WTC11 (cell line): ENCODE results near the gene C1orf159. TPM values are rescaled to one million over a fixed set of nuclear protein-coding genes. Genes with fewer than 3 reads are reported as not detected.

ENCODE experiments used
- ATAC-seq: fragments of 200-7000 bp; cut with Tn5 transposase; 2 replicates; pipeline ENCODE4 v1.10.0; 2021; ENCODE audit warnings: mild to moderate bottlenecking, moderate library complexity
- CTCF ChIA-PET: fragments of 300-600 bp; sonication (Branson Sonifier 250); formaldehyde crosslinking; loops from one replicate; lab custom pipeline; 2021; ENCODE audit warnings: antibody characterized with exemption; lab: Charles Lee
- POLR2A ChIA-PET: fragments of 350-600 bp; sonication (Branson Sonifier 250); formaldehyde crosslinking; loops from one replicate; lab custom pipeline; 2021; ENCODE audit warnings: antibody characterized with exemption; lab: Charles Lee
- DNase-seq: peaks from one replicate; pipeline ENCODE4 v3.0.0; 2021; ENCODE audit warnings: low spot score
- H3K27ac Mint-ChIP-seq: 2 replicates; pipeline ENCODE4 v1.8.0; 2021; ENCODE audit warnings: mixed read lengths
- H3K27me3 Mint-ChIP-seq: 2 replicates; pipeline ENCODE4 v1.8.0; 2021; ENCODE audit warnings: low read depth, mild to moderate bottlenecking, moderate library complexity, mixed read lengths
- H3K36me3 Mint-ChIP-seq: 2 replicates; pipeline ENCODE4 v1.8.0; 2021; ENCODE audit warnings: mixed read lengths
- H3K4me1 Mint-ChIP-seq: 2 replicates; pipeline ENCODE4 v1.8.0; 2022; ENCODE audit warnings: mixed read lengths
- H3K4me3 Mint-ChIP-seq: 2 replicates; pipeline ENCODE4 v1.8.0; 2021; ENCODE audit warnings: mild to moderate bottlenecking, moderate library complexity, mixed read lengths
- H3K9me3 Mint-ChIP-seq: 2 replicates; pipeline ENCODE4 v1.8.0; 2021; ENCODE audit warnings: mixed read lengths
- ATF6 ChIP-seq: sonication (generic); formaldehyde crosslinking; IDR thresholded peaks from 2 replicates; pipeline ENCODE4 v1.8.1; 2023; ENCODE audit warnings: mild to moderate bottlenecking, missing genetic modification reagents
- CBFB ChIP-seq: sonication (generic); formaldehyde crosslinking; IDR thresholded peaks from 2 replicates; pipeline ENCODE4 v1.8.1; 2022; ENCODE audit warnings: mild to moderate bottlenecking, low read depth, missing genetic modification reagents
- CREM ChIP-seq: sonication (generic); formaldehyde crosslinking; IDR thresholded peaks from 2 replicates; pipeline ENCODE4 v1.8.1; 2022; ENCODE audit warnings: mild to moderate bottlenecking, missing genetic modification reagents, moderate library complexity
- E2F1 ChIP-seq: sonication (generic); formaldehyde crosslinking; IDR thresholded peaks from 2 replicates; pipeline ENCODE4 v1.8.0; 2022; ENCODE audit warnings: mild to moderate bottlenecking, missing genetic modification reagents
- E2F4 ChIP-seq: sonication (generic); formaldehyde crosslinking; IDR thresholded peaks from 2 replicates; pipeline ENCODE4 v1.8.1; 2022; ENCODE audit warnings: low read depth, mild to moderate bottlenecking, moderate library complexity, missing genetic modification reagents, borderline replicate concordance
- E2F5 ChIP-seq: sonication (generic); formaldehyde crosslinking; IDR thresholded peaks from 2 replicates; pipeline ENCODE4 v1.8.1; 2022; ENCODE audit warnings: mild to moderate bottlenecking, moderate library complexity, missing genetic modification reagents
- GTF2I ChIP-seq: fragments of 250-450 bp; sonication (Bioruptor Pico); conservative IDR thresholded peaks from 2 replicates; pipeline ENCODE4 v1.4.0; 2021; ENCODE audit warnings: mild to moderate bottlenecking
- HMGA2 ChIP-seq: fragments of 250-450 bp; sonication (Bioruptor Pico); IDR thresholded peaks from 2 replicates; pipeline ENCODE4 v1.4.0; 2021; ENCODE audit warnings: mild to moderate bottlenecking, moderate library complexity
- HMGXB4 ChIP-seq: sonication (generic); formaldehyde crosslinking; IDR thresholded peaks from 2 replicates; pipeline ENCODE4 v1.8.1; 2023; ENCODE audit warnings: mild to moderate bottlenecking, moderate library complexity, missing genetic modification reagents
- JAZF1 ChIP-seq: fragments of 250-450 bp; sonication (Bioruptor Pico); IDR thresholded peaks from 2 replicates; pipeline ENCODE4 v1.9.0; 2021; ENCODE audit warnings: moderate library complexity, mild to moderate bottlenecking, inconsistent platforms
- JUN ChIP-seq: sonication (generic); formaldehyde crosslinking; IDR thresholded peaks from 2 replicates; pipeline ENCODE4 v1.8.0; 2023; ENCODE audit warnings: mild to moderate bottlenecking, missing genetic modification reagents
- NFE2L1 ChIP-seq: sonication (generic); formaldehyde crosslinking; IDR thresholded peaks from 2 replicates; pipeline ENCODE4 v1.8.1; 2023; ENCODE audit warnings: missing genetic modification reagents
- NR1H2 ChIP-seq: sonication (generic); formaldehyde crosslinking; IDR thresholded peaks from 2 replicates; pipeline ENCODE4 v1.9.0; 2021; ENCODE audit warnings: mild to moderate bottlenecking, moderate library complexity, missing genetic modification reagents
- NR2C2 ChIP-seq: sonication (generic); formaldehyde crosslinking; IDR thresholded peaks from 2 replicates; pipeline ENCODE4 v1.8.0; 2022; ENCODE audit warnings: mild to moderate bottlenecking, missing genetic modification reagents
- NR3C1 ChIP-seq: sonication (generic); formaldehyde crosslinking; conservative IDR thresholded peaks from 2 replicates; pipeline ENCODE4 v1.8.1; 2023; ENCODE audit warnings: low read depth, mild to moderate bottlenecking, missing genetic modification reagents
- PRDM15 ChIP-seq: sonication (generic); formaldehyde crosslinking; IDR thresholded peaks from 2 replicates; pipeline ENCODE4 v1.8.0; 2022; ENCODE audit warnings: missing genetic modification reagents
- RORB ChIP-seq: fragments of 250-450 bp; sonication (Bioruptor Pico); IDR thresholded peaks from 2 replicates; pipeline ENCODE4 v1.9.0; 2021; ENCODE audit warnings: mild to moderate bottlenecking
- SMAD3 ChIP-seq: sonication (generic); formaldehyde crosslinking; IDR thresholded peaks from 2 replicates; pipeline ENCODE4 v1.8.0; 2022; ENCODE audit warnings: missing genetic modification reagents, mild to moderate bottlenecking, borderline replicate concordance
- SP1 ChIP-seq: sonication (generic); formaldehyde crosslinking; conservative IDR thresholded peaks from 2 replicates; pipeline ENCODE4 v1.8.1; 2022; ENCODE audit warnings: missing genetic modification reagents
- TEAD1 ChIP-seq: sonication (generic); formaldehyde crosslinking; IDR thresholded peaks from 2 replicates; pipeline ENCODE4 v1.8.0; 2022; ENCODE audit warnings: mild to moderate bottlenecking, missing genetic modification reagents
- USF2 ChIP-seq: sonication (generic); formaldehyde crosslinking; IDR thresholded peaks from 2 replicates; pipeline ENCODE4 v1.8.1; 2023; ENCODE audit warnings: mild to moderate bottlenecking, missing genetic modification reagents, moderate library complexity
- ZBTB43 ChIP-seq: sonication (generic); formaldehyde crosslinking; IDR thresholded peaks from 2 replicates; pipeline ENCODE4 v1.8.1; 2023; ENCODE audit warnings: mild to moderate bottlenecking, missing genetic modification reagents
- ZNF317 ChIP-seq: sonication (generic); formaldehyde crosslinking; IDR thresholded peaks from 2 replicates; pipeline ENCODE4 v1.8.1; 2023; ENCODE audit warnings: low read depth, mild to moderate bottlenecking, moderate library complexity, missing genetic modification reagents, borderline replicate concordance
- total RNA-seq: library from RNA; stranded (reverse); gene quantifications from 3 replicates; pipeline ENCODE4 v1.2.3, GENCODE V29; 2021

C1orf159 gene
- total RNA-seq, 1 experiment from 2014 or later = 17.8 TPM

GRCh38 chr1:1033731-1034438, 82.0 kb downstream of the C1orf159 start:
- CTCF ChIA-PET = interaction anchor here (0.6 to 4.3 kb wide), 37 partner anchors 7 to 271 kb away, joined by 3 to 57 read pairs (median 4); partner anchors contain the start of genes AGRN, HES4, ISG15 and NOC2L
- no peak for TF ChIP-seq GTF2I
- 0 out of 2 replicates have a peak, but pooled peaks have one; percentile 20 for TF ChIP-seq SP1 (CRISPR knock-in tag)
- TF ChIP-seq PRDM15 (CRISPR knock-in tag) = no peak
- TF ChIP-seq E2F1 (CRISPR knock-in tag) = no peak
- no peak for TF ChIP-seq JAZF1
- TF ChIP-seq ZBTB43 (CRISPR knock-in tag) = no peak
- no peak for TF ChIP-seq SMAD3 (CRISPR knock-in tag)
- 0 out of 2 replicates have a peak, but pooled peaks have one; percentile 14 for TF ChIP-seq E2F5 (CRISPR knock-in tag)
- no peak for TF ChIP-seq E2F4
- TF ChIP-seq NFE2L1 (CRISPR knock-in tag) = no peak
- TF ChIP-seq CREM (CRISPR knock-in tag) = no peak
- TF ChIP-seq ZNF317 (CRISPR knock-in tag) = no peak
- no peak for TF ChIP-seq USF2 (CRISPR knock-in tag)
- TF ChIP-seq NR2C2 (CRISPR knock-in tag) = no peak
- no peak for TF ChIP-seq TEAD1
- TF ChIP-seq NR3C1 = no peak
- TF ChIP-seq HMGXB4 = peak; percentile 49; the same call in 1 of the 2 replicates
- TF ChIP-seq RORB = no peak
- TF ChIP-seq NR1H2 (CRISPR knock-in tag) = no peak
- TF ChIP-seq ATF6 (CRISPR knock-in tag) = no peak
- no peak for TF ChIP-seq HMGA2 (CRISPR knock-in tag)
- no peak for TF ChIP-seq JUN (CRISPR knock-in tag)
- no peak for TF ChIP-seq CBFB
- peaks cover 10% of the 10 kb centered on the region for H3K4me1 Mint-ChIP-seq
- no peaks in the 10 kb centered on the region for H3K9me3 Mint-ChIP-seq
- H3K27me3 Mint-ChIP-seq = peaks cover 39% of the 10 kb centered on the region
- peak overlapping the region; percentile 67 for H3K4me3 Mint-ChIP-seq
- ATAC-seq (peak; percentile 24), DNase-seq (peak; percentile 59)
- H3K27ac Mint-ChIP-seq = no peak overlapping the region
- POLR2A ChIA-PET = interaction anchor here (0.8 to 1.6 kb wide), 3 partner anchors 9 to 83 kb away, joined by 3 to 4 read pairs (median 3); partner anchors contain the start of gene C1orf159
- peaks cover 5% of the 10 kb centered on the region; the same call in 1 of the 2 replicates for H3K36me3 Mint-ChIP-seq
